Chondrocyte (in vitro differentiated cells): ENCODE results near the gene NRL. TPM values are rescaled to one million over a fixed set of nuclear protein-coding genes. Genes with fewer than 3 reads are reported as not detected.
A peak's percentile ranks its signal among the peaks of the same experiment; 100 is the strongest.

Source experiments
- DNase-seq: peaks from one replicate; pipeline ENCODE4 v3.0.0; 2021; ENCODE audit warnings: mixed read lengths, low spot score
- H3K27ac Mint-ChIP-seq: one replicate; pipeline ENCODE4 v1.8.0; 2021; ENCODE audit warnings: mild to moderate bottlenecking, moderate library complexity, mixed read lengths; ENCODE audit not compliant: unreplicated experiment
- H3K27me3 Mint-ChIP-seq: 2 replicates; pipeline ENCODE4 v1.8.0; 2021; ENCODE audit warnings: low read depth, mixed read lengths
- H3K36me3 Mint-ChIP-seq: 2 replicates; pipeline ENCODE4 v1.8.0; 2021; ENCODE audit warnings: low read depth, mixed read lengths
- H3K4me1 Mint-ChIP-seq: 2 replicates; pipeline ENCODE4 v1.8.0; 2021; ENCODE audit warnings: low read depth, mild to moderate bottlenecking, mixed read lengths
- H3K4me3 Mint-ChIP-seq: one replicate; pipeline ENCODE4 v1.8.0; 2021; ENCODE audit warnings: mild to moderate bottlenecking, moderate library complexity, mixed read lengths; ENCODE audit not compliant: unreplicated experiment
- H3K9me3 Mint-ChIP-seq: 2 replicates; pipeline ENCODE4 v1.8.0; 2021; ENCODE audit warnings: low read depth, mixed read lengths
- CTCF ChIP-seq: fragments of 200-600 bp; sonication (generic); IDR thresholded peaks from 2 replicates; pipeline ENCODE4 v1.5.0; 2021; ENCODE audit warnings: antibody characterized with exemption, mild to moderate bottlenecking, moderate library complexity
- total RNA-seq: library from RNA; stranded (reverse); gene quantifications from 3 replicates; pipeline ENCODE4 v1.2.1, GENCODE V29; 2021

Gene NRL
- total RNA-seq, 1 donor from 2014 or later = 1.6 TPM

- peaks cover 11% of the 10 kb centered on the region for H3K36me3 Mint-ChIP-seq
- H3K27ac Mint-ChIP-seq = no peak overlapping the region
- no peaks in the 10 kb centered on the region for H3K27me3 Mint-ChIP-seq
- no peak overlapping the region for H3K4me3 Mint-ChIP-seq
- peaks cover 51% of the 10 kb centered on the region for H3K4me1 Mint-ChIP-seq
- H3K9me3 Mint-ChIP-seq = no peaks in the 10 kb centered on the region
- TF ChIP-seq CTCF = no peak
- DNase-seq = no peak
Measured at GRCh38 chr14:24137529-24138395, 23.0 kb upstream of the NRL start.

- H3K27ac Mint-ChIP-seq = peak overlapping the region; percentile 74
Measured at GRCh38 chr14:24136684-24137528, 22.2 kb upstream of the NRL start.

GRCh38 chr14:24135834-24136683, 21.3 kb upstream of the NRL start, which contains the start of gene PSME1:
Gene PSME1 (plus strand): TSS chr14:24136194. CDS start chr14:24136263, 69 bp downstream.
- Mint-ChIP-seq H3K27ac (peak within 1 kb of the TSS; percentile 74), H3K36me3 (peaks cover 11% of the 10 kb centered on the region), H3K4me1 (peaks cover 42% of the 10 kb centered on the region), H3K9me3 (no peaks in the 10 kb centered on the region), H3K27me3 (no peaks in the 10 kb centered on the region), H3K4me3 (peak within 1 kb of the TSS; percentile 83)
- TF ChIP-seq CTCF = no peak
- DNase-seq = peak; percentile 95

More at GRCh38 chr14:24136684-24137528, 22.2 kb upstream of the NRL start:
- no peak for TF ChIP-seq CTCF
- Mint-ChIP-seq H3K36me3 (peaks cover 11% of the 10 kb centered on the region), H3K4me3 (peak overlapping the region; percentile 83), H3K4me1 (peaks cover 46% of the 10 kb centered on the region), H3K27me3 (no peaks in the 10 kb centered on the region), H3K9me3 (no peaks in the 10 kb centered on the region)
- DNase-seq = no peak

GRCh38 chr14:24135584-24135833, 20.8 kb upstream of the NRL start:
- Mint-ChIP-seq H3K4me1 (peaks cover 37% of the 10 kb centered on the region), H3K36me3 (peaks cover 11% of the 10 kb centered on the region), H3K9me3 (no peaks in the 10 kb centered on the region), H3K4me3 (peak overlapping the region; percentile 83), H3K27ac (peak overlapping the region; percentile 9), H3K27me3 (no peaks in the 10 kb centered on the region)
- DNase-seq = no peak
- TF ChIP-seq CTCF = no peak
